ENCODE results near the gene DPP6.

- TF ChIP-seq CTCF (IDR thresholded peaks at IDR 0.05 in 4 of 5, conservative IDR thresholded peaks at IDR 0.05 in 1 of 5): no peak
- TF ChIP-seq POLR2A (IDR thresholded peaks at IDR 0.05): no peak
These were observed 817.2 kb downstream of the DPP6 start for GRCh38 chr7:154869436-154869835.
